Sigmoid colon (tissue), 7 donors: ENCODE data around the gene ZNF394. TPM values are rescaled to one million over a fixed set of nuclear protein-coding genes. Genes with fewer than 3 reads are reported as not detected.

Experiments
- DNase-seq: peaks from one replicate; pipeline ENCODE4 v3.0.0-alpha.2; 2019
- H3K27ac ChIP-seq, 4 donors: fragments of 200-600 bp; sonication (generic); one replicate each; pipeline ENCODE4 v1.5.1; 2016 to 2019; ENCODE audit warnings: mild to moderate bottlenecking in 1 of 4
- H3K27me3 ChIP-seq, 3 donors: fragments of 200-600 bp; sonication (generic); one replicate each; pipeline ENCODE4 v1.5.1; 2019; ENCODE audit warnings: mild to moderate bottlenecking in 1 of 3
- H3K36me3 ChIP-seq, 4 donors: fragments of 200-600 bp; sonication (generic); one replicate each; pipeline ENCODE4 v1.5.1; 2016 to 2019
- H3K4me1 ChIP-seq, 4 donors: fragments of 200-600 bp; sonication (generic); one replicate each; pipeline ENCODE4 v1.5.1; 2017 to 2019
- H3K4me3 ChIP-seq, 4 donors: fragments of 200-600 bp; sonication (generic); one replicate each; pipeline ENCODE4 v1.5.1; 2017 to 2019; ENCODE audit warnings: mild to moderate bottlenecking in 2 of 4, moderate library complexity in 1 of 4
- H3K9me3 ChIP-seq, 4 donors: fragments of 200-600 bp in 3 of 4; sonication (generic) in 3 of 4; one replicate each; pipeline versions ENCODE4 v1.5.1 to v1.6.1; 2013 to 2019
- CTCF ChIP-seq, 4 experiments: fragments of 450-650 bp in 3 of 4; fragments of 200-600 bp in 1 of 4; IDR thresholded peaks; one replicate each; pipeline ENCODE4 v1.5.1; 2016 to 2019; ENCODE audit warnings: antibody characterized with exemption in 4 of 4, mild to moderate bottlenecking in 3 of 4, moderate library complexity in 2 of 4
- EP300 ChIP-seq, 4 donors: sonication (generic); formaldehyde crosslinking; IDR thresholded peaks; one replicate each; pipeline ENCODE4 v1.6.1; 2017; ENCODE audit warnings: antibody characterized with exemption in 4 of 4
- POLR2A ChIP-seq, 2 donors: fragments of 450-650 bp; IDR thresholded peaks; one replicate each; pipeline ENCODE4 v1.6.1; 2016; ENCODE audit warnings: antibody characterized with exemption in 2 of 2, mild to moderate bottlenecking in 2 of 2, moderate library complexity in 2 of 2
- POLR2AphosphoS5 ChIP-seq, 4 donors: sonication (generic); formaldehyde crosslinking; IDR thresholded peaks; one replicate each; pipeline ENCODE4 v1.6.1; 2017; ENCODE audit warnings: antibody characterized with exemption in 4 of 4
- WGBS, 2 donors: extraction: QIAGEN DNeasy Blood & Tissue Kit; methylation state at CpG; one replicate each; pipeline ENCODE4 v1.1.7; 2013; 5-methylcytosine and 5-hydroxymethylcytosine counted together
- intact Hi-C: fragments of 100-400 bp; cut with DNase I; formaldehyde crosslinking; loops from one replicate; pipeline ENCODE4 v1.15.1; 2023
- polyA plus RNA-seq, 3 donors: library from polyadenylated mRNA; stranded (reverse); fragments of 200-250 nt; gene quantifications; one replicate each; pipeline ENCODE4 v1.2.3, GENCODE V29; 2013
- total RNA-seq, 4 donors: library from RNA; depleted of rRNA; stranded (reverse); fragments of >200 nt; gene quantifications; one replicate each; pipeline ENCODE4 v1.1.0, GENCODE V29; 2016
- donor health status: healthy with polysubstance abuse.
- donor health status: Bipolar disorder and iron deficiency.
- donor health status: healthy.

The ZNF394 gene
- total and polyA plus RNA-seq, 7 donors: 19.2 to 38.8 (median 29.4) TPM

DNA sequence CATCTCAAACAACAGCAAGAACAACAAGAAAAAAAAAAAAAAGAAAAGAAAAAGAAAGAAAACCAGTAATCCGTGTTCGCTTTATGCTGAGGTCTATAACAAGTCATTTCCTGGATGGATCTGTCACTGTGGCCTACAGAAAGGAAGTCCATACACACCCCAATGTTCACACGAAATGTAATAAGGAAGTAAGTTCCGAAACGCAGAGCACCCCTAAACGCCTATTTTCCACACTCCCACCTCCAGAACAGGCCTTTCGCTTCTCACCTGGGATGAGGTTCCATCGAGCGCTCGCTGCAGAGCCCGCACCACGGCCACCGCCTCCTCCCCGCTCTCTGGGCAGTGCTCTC lies 735 bp downstream of the ZNF394 start:
- H3K27me3 ChIP-seq: no peaks in the 10 kb centered on the region
- peaks cover 0 to 41% (median 31%) of the 10 kb centered on the region in 4 donors for H3K4me1 ChIP-seq
- intact Hi-C loops: no loop called here
- H3K36me3 ChIP-seq: peaks cover 16 to 43% (median 23%) of the 10 kb centered on the region in 4 donors
- H3K27ac ChIP-seq: peak overlapping the region; percentile 96 to 98 (median 97)
- H3K4me3 ChIP-seq: peak overlapping the region; percentile 83 to 88 (median 86)
- TF ChIP-seq POLR2AphosphoS5 (IDR thresholded peaks at IDR 0.05) (no peak), POLR2A (IDR thresholded peaks at IDR 0.05) (no peak), CTCF (IDR thresholded peaks at IDR 0.05) (no peak), EP300 (IDR thresholded peaks at IDR 0.05) (no peak)
- WGBS, 2 donors: 0% methylated on average over 14 of the region's 14 CpGs
- peaks cover 0 to 5% (median 3%) of the 10 kb centered on the region in 4 donors for H3K9me3 ChIP-seq
- DNase-seq: no peak

GRCh38 chr7:99498546-99498944 lies 1.5 kb downstream of the ZNF394 start:
- Histone ChIP-seq H3K4me3 (peak overlapping the region; percentile 83 to 88 (median 86)), H3K4me1 (peaks cover 0 to 34% (median 28%) of the 10 kb centered on the region in 4 donors), H3K27me3 (no peaks in the 10 kb centered on the region), H3K36me3 (peaks cover 24 to 51% (median 31%) of the 10 kb centered on the region in 4 donors), H3K27ac (peak overlapping the region in 1 of 4 donors; percentile 97), H3K9me3 (peaks cover 0 to 13% (median 11%) of the 10 kb centered on the region in 4 donors)
- intact Hi-C loops: no loop called here
- WGBS, 2 donors: 46 to 62% methylated on average over 11 of the region's 11 CpGs
- DNase-seq: peak; percentile 44
- no peak for TF ChIP-seq POLR2AphosphoS5 (IDR thresholded peaks at IDR 0.05)

- Histone ChIP-seq H3K27ac (no peak overlapping the region), H3K4me3 (peak overlapping the region in 3 of 4 donors; percentile 83 to 88 (median 85)), H3K4me1 (peaks cover 0 to 34% (median 28%) of the 10 kb centered on the region in 4 donors), H3K27me3 (no peaks in the 10 kb centered on the region), H3K36me3 (peaks cover 29 to 57% (median 37%) of the 10 kb centered on the region in 4 donors), H3K9me3 (peaks cover 0 to 19% (median 16%) of the 10 kb centered on the region in 4 donors)
- DNase-seq: peak; percentile 10
- TF ChIP-seq EP300 (IDR thresholded peaks at IDR 0.05): no peak
- no peak for TF ChIP-seq POLR2A (IDR thresholded peaks at IDR 0.05)
- no peak for TF ChIP-seq CTCF (IDR thresholded peaks at IDR 0.05)
- TF ChIP-seq POLR2AphosphoS5 (IDR thresholded peaks at IDR 0.05): no peak
- 75 to 82% methylated on average over 6 of the region's 6 CpGs for WGBS, 2 donors
- intact Hi-C loops: no loop called here
Observed at GRCh38 chr7:99497766-99498545, 2.1 kb downstream of the ZNF394 start.

- no peak for DNase-seq
- TF ChIP-seq EP300 (IDR thresholded peaks at IDR 0.05) (no peak), POLR2AphosphoS5 (IDR thresholded peaks at IDR 0.05) (no peak), CTCF (IDR thresholded peaks at IDR 0.05) (no peak)
- peaks cover 0 to 18% (median 16%) of the 10 kb centered on the region in 4 donors for H3K4me1 ChIP-seq
- H3K27me3 ChIP-seq: no peaks in the 10 kb centered on the region
- intact Hi-C loops: no loop called here
- H3K36me3 ChIP-seq: peaks cover 32 to 68% (median 44%) of the 10 kb centered on the region in 4 donors
- H3K4me3 ChIP-seq: no peak overlapping the region
- H3K9me3 ChIP-seq: peaks cover 0 to 20% (median 17%) of the 10 kb centered on the region in 4 donors
- H3K27ac ChIP-seq: no peak overlapping the region
- 98 to 99% methylated on average over 6 of the region's 6 CpGs for WGBS, 2 donors
Observed at GRCh38 chr7:99493823-99494222, 6.3 kb downstream of the ZNF394 start.

DNA sequence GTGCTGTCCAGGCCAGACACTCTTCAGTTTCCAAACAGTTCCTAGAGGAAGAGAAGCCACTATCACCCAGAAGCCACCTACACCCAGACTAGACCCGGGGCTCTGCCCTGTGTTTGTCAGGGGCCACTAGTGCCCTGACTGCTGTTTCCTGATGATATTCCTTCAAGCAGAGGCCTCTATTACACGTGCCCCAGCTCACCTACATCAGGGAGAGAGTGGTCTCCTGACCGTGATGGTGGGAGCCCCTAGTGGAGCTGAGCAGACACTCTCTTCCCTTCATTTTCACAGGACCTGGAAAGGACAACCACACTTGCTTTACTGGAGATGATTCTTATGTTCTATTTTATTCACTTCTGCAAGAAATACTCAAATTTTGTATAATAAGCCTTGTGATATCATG lies 9.2 kb downstream of the ZNF394 start:
- no peak for TF ChIP-seq POLR2A (IDR thresholded peaks at IDR 0.05)
- no peak for TF ChIP-seq CTCF (IDR thresholded peaks at IDR 0.05)
- Histone ChIP-seq H3K4me1 (no peaks in the 10 kb centered on the region), H3K4me3 (no peak overlapping the region), H3K36me3 (peaks cover 23 to 40% (median 34%) of the 10 kb centered on the region in 4 donors), H3K27ac (no peak overlapping the region), H3K27me3 (no peaks in the 10 kb centered on the region), H3K9me3 (peaks cover 0 to 20% (median 17%) of the 10 kb centered on the region in 4 donors)
- DNase-seq: no peak
- WGBS, 2 donors: 70 to 86% methylated on average over 3 of the region's 3 CpGs
- intact Hi-C loops: no loop called here
